ENCODE data around the gene ELFN1. TPM values are rescaled to one million over a fixed set of nuclear protein-coding genes. Genes with fewer than 3 reads are reported as not detected.
"Not testable (repeated sequence)": the region's sequence is repeated elsewhere in the genome, so short reads cannot be mapped to it uniquely, and the experiment has no call there.

ELFN1 gene
- total RNA-seq, 1 donor, result 12.7 TPM

DNA sequence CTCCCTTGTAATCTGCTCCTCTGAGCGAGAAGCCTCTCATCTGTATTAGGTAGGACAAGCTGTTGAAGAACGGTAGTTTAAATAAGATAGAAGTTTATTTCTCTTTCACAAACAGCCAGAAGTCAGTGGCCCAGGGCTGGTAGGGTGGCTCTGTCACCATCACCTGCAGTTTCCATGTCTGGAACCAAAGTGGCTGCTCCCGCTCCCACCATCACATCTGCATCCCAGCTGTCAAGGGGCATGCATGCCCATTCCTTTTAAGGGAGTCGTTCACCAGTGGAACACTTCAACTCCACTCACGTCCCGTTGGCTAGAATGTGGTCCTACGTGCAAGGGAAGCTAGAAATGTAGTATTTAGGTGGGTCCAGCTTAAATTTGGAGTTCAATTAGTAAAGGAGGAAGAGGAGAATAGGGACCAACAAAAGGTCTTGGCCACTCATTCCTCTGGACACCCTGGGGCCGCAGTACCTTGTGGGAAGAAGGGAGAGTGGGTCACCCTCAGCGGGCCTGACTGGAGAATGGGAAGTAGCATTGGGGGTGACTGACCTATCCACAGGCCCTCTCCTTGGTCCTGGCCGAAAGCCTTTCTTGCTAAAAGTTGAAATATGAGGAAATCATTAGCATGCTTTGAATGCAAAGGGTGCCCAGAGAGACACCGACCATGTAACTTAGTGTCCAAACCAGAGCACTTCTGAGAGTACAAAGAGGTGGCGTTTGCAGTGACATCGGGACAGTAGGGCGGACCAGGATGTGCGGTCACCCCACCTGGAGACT is 48.0 kb downstream of the ELFN1 start:
- H3K27me3 ChIP-seq (ENCODE audit: insufficient read depth, low read length), result no peaks in the 10 kb centered on the region
- no peaks in the 10 kb centered on the region for H3K9me3 ChIP-seq (ENCODE audit: low read depth, low read length)
- H4K20me1 ChIP-seq (ENCODE audit: insufficient read depth, low read length), result no peaks in the 10 kb centered on the region
- H3K79me2 ChIP-seq (ENCODE audit: insufficient read depth, low read length), result no peaks in the 10 kb centered on the region
- no peak overlapping the region for H3K4me3 ChIP-seq (ENCODE audit: insufficient read depth, low read length)
- peaks cover 2% of the 10 kb centered on the region for H3K4me1 ChIP-seq (ENCODE audit: insufficient read depth, low read length)
- H3K27ac ChIP-seq (ENCODE audit: low read depth, low read length), result no peak overlapping the region
- DNase-seq (ENCODE audit: insufficient read length, low spot score, missing footprints), result no peak
- no peak overlapping the region for H2AFZ ChIP-seq (ENCODE audit: low read length)
- TF ChIP-seq, protein P1, sequence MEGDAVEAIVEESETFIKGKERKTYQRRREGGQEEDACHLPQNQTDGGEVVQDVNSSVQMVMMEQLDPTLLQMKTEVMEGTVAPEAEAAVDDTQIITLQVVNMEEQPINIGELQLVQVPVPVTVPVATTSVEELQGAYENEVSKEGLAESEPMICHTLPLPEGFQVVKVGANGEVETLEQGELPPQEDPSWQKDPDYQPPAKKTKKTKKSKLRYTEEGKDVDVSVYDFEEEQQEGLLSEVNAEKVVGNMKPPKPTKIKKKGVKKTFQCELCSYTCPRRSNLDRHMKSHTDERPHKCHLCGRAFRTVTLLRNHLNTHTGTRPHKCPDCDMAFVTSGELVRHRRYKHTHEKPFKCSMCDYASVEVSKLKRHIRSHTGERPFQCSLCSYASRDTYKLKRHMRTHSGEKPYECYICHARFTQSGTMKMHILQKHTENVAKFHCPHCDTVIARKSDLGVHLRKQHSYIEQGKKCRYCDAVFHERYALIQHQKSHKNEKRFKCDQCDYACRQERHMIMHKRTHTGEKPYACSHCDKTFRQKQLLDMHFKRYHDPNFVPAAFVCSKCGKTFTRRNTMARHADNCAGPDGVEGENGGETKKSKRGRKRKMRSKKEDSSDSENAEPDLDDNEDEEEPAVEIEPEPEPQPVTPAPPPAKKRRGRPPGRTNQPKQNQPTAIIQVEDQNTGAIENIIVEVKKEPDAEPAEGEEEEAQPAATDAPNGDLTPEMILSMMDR (IDR thresholded peaks at IDR 0.05; ENCODE audit: extremely low read depth, low read depth, low read length), result no peak
- H3K36me3 ChIP-seq (ENCODE audit: insufficient read depth, low read length), result no peaks in the 10 kb centered on the region
- H3K4me2 ChIP-seq (ENCODE audit: insufficient read depth, low read length), result no peak overlapping the region

DNA sequence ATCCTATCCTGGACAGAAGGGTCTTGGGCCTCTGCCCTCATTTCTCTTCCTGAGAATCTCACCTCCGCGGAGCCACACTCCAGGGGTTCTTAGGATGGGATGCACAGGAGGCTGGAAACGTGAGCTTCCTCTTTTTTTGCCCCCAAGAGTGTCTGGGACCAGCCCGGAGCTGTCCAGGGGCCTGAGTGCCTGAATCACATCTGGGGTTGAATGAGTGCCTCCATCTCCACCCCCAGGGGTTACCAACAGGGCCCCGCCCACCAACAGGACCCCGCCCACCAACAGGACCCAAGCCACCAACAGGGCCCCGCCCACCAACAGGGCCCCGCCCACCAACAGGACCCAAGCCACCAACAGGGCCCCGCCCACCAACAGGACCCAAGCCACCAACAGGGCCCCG is 48.8 kb downstream of the ELFN1 start:
- not testable (repeated sequence) for H3K27me3 ChIP-seq (ENCODE audit: insufficient read depth, low read length)

DNA sequence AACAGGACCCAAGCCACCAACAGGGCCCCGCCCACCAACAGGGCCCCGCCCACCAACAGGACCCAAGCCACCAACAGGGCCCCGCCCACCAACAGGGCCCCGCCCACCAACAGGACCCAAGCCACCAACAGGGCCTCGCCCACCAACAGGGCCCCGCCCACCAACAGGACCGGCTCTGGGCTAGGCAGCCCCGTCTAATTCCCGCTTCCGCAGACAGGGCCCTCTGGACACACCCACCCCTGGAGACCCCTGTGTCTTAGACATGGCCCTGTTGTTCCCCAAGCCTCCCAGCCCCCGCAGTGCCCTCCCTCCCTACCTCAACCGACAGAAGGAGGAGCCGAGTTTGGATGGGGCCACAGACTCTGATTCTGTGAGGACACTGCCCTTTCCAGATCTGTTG is 49.2 kb downstream of the ELFN1 start:
- H2AFZ ChIP-seq (ENCODE audit: low read length); H3K79me2 ChIP-seq (ENCODE audit: insufficient read depth, low read length); H3K4me2 ChIP-seq (ENCODE audit: insufficient read depth, low read length); H3K4me1 ChIP-seq (ENCODE audit: insufficient read depth, low read length); H3K9me3 ChIP-seq (ENCODE audit: low read depth, low read length); H3K4me3 ChIP-seq (ENCODE audit: insufficient read depth, low read length); H3K27me3 ChIP-seq (ENCODE audit: insufficient read depth, low read length); H3K36me3 ChIP-seq (ENCODE audit: insufficient read depth, low read length); H3K27ac ChIP-seq (ENCODE audit: low read depth, low read length); DNase-seq (ENCODE audit: insufficient read length, low spot score, missing footprints); H4K20me1 ChIP-seq (ENCODE audit: insufficient read depth, low read length): not testable (repeated sequence)

More for the DNA sequence above, 48.8 kb downstream of the ELFN1 start:
- H3K4me2 ChIP-seq (ENCODE audit: insufficient read depth, low read length); DNase-seq (ENCODE audit: insufficient read length, low spot score, missing footprints); H3K36me3 ChIP-seq (ENCODE audit: insufficient read depth, low read length); H4K20me1 ChIP-seq (ENCODE audit: insufficient read depth, low read length); H3K9me3 ChIP-seq (ENCODE audit: low read depth, low read length); H3K4me1 ChIP-seq (ENCODE audit: insufficient read depth, low read length); H3K79me2 ChIP-seq (ENCODE audit: insufficient read depth, low read length); H2AFZ ChIP-seq (ENCODE audit: low read length); H3K4me3 ChIP-seq (ENCODE audit: insufficient read depth, low read length); H3K27ac ChIP-seq (ENCODE audit: low read depth, low read length): not testable (repeated sequence)

DNA sequence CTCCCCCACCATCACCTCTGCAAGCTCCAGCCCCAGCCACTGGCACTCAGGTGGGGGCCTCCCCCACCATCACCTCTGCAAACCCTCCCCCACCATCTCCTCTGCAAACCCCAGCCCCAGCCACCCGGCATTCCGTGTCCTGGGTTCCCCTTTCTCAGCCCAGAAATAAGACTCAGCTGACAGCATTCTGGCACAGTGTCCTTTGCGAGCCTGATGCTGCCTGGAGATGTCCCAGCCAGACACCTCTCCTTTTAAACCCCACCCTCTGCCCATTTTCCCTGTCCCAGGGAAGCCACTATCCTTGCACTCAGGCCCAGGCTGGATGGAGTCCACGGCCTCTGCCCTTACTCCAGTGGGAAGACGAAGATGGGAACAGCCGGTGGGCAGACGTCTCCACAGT is 49.8 kb downstream of the ELFN1 start:
- Histone ChIP-seq H4K20me1 (ENCODE audit: insufficient read depth, low read length) (no peaks in the 10 kb centered on the region), H3K4me1 (ENCODE audit: insufficient read depth, low read length) (peaks cover 2% of the 10 kb centered on the region), H3K27me3 (ENCODE audit: insufficient read depth, low read length) (no peaks in the 10 kb centered on the region), H3K4me2 (ENCODE audit: insufficient read depth, low read length) (no peak overlapping the region), H3K36me3 (ENCODE audit: insufficient read depth, low read length) (no peaks in the 10 kb centered on the region), H3K27ac (ENCODE audit: low read depth, low read length) (no peak overlapping the region), H3K9me3 (ENCODE audit: low read depth, low read length) (no peaks in the 10 kb centered on the region), H2AFZ (ENCODE audit: low read length) (no peak overlapping the region), H3K79me2 (ENCODE audit: insufficient read depth, low read length) (no peaks in the 10 kb centered on the region), H3K4me3 (ENCODE audit: insufficient read depth, low read length) (no peak overlapping the region)
- DNase-seq (ENCODE audit: insufficient read length, low spot score, missing footprints), result no peak
- TF ChIP-seq, protein P1 (IDR thresholded peaks at IDR 0.05; ENCODE audit: extremely low read depth, low read depth, low read length), result no peak

DNA sequence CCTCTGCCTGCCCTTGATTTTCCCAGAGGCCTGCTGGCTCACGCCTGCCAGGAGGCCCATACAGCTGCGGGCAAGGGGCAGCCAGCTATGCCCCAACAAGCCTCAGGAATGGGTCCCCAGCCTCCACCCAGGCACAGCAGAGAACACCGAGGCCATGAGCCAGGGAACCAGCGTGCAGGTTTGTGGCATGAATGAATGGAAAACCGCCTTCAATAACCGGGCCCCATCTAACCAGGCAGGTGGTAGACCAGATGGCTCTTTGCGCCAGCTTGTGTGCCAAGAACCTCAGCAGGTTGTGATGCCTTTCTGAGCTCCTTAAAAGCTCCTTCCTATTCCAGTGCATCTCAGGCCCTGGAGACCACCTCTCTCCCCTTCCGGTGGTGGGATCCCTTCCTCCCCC is 50.2 kb downstream of the ELFN1 start:
- Histone ChIP-seq H3K27me3 (ENCODE audit: insufficient read depth, low read length) (no peaks in the 10 kb centered on the region), H3K79me2 (ENCODE audit: insufficient read depth, low read length) (no peaks in the 10 kb centered on the region), H3K4me3 (ENCODE audit: insufficient read depth, low read length) (no peak overlapping the region), H3K9me3 (ENCODE audit: low read depth, low read length) (no peaks in the 10 kb centered on the region), H4K20me1 (ENCODE audit: insufficient read depth, low read length) (no peaks in the 10 kb centered on the region), H3K4me2 (ENCODE audit: insufficient read depth, low read length) (no peak overlapping the region), H3K27ac (ENCODE audit: low read depth, low read length) (no peak overlapping the region), H3K4me1 (ENCODE audit: insufficient read depth, low read length) (peaks cover 2% of the 10 kb centered on the region), H2AFZ (ENCODE audit: low read length) (no peak overlapping the region), H3K36me3 (ENCODE audit: insufficient read depth, low read length) (no peaks in the 10 kb centered on the region)
- DNase-seq (ENCODE audit: insufficient read length, low spot score, missing footprints), result no peak
- TF ChIP-seq, protein P1 (IDR thresholded peaks at IDR 0.05; ENCODE audit: extremely low read depth, low read depth, low read length), result no peak

Data from osteoblast (primary cell).